ENCODE data around the gene BTG4. TPM values are rescaled to one million over a fixed set of nuclear protein-coding genes. Genes with fewer than 3 reads are reported as not detected.

The BTG4 gene
- total and polyA plus RNA-seq, 9 of the 15 experiments (the other 6 are each of a cell fraction or from before 2014, with no cell fraction given): not detected

DNA sequence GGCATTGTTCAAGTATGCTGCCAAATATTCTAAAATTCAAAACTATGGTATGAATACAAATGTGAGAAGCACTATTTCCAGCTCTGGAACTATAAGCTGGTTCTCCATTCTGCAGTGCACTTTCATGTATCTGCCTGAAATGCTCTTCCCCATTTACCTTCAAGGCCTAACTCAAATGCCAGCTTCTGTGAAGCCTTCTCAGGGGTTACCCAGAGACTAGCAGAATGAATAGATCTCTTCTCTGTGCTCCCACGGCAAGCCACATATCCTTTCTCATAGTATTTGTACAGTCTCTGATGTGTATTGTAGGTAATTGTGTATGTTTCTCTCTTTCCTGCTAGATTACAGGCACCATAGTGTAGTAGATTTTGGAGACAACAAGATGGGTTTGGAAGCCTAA is 6.5 kb upstream of the BTG4 start (continued):
- TF ChIP-seq ARID4B (CRISPR knock-in tag; IDR thresholded peaks at IDR 0.05) (no peak), HSF4 (CRISPR knock-in tag; IDR thresholded peaks at IDR 0.05; ENCODE audit: borderline replicate concordance) (no peak), CHD4 (IDR thresholded peaks at IDR 0.05; ENCODE audit: insufficient read depth, insufficient replicate concordance, low read depth, low read length, poor library complexity, severe bottlenecking) (no peak), TCF3 (CRISPR knock-in tag; IDR thresholded peaks at IDR 0.05) (no peak)

- no peak overlapping the region for H3K27ac ChIP-seq (ENCODE audit: extremely low read depth, low read depth, low read length)
- in situ Hi-C loops (cut with MboI) (no loop called here), intact Hi-C loops (cut with micrococcal nuclease) (no loop called here)
- POLR2A ChIA-PET: no interaction called here
- no peak overlapping the region for H3K4me2 ChIP-seq (ENCODE audit: insufficient read depth, low read length)
- FAIRE-seq (no peak), DNase-seq (ENCODE audit: extremely low read depth in 1 of 4, low spot score in 3 of 4) (no peak), ATAC-seq (no peak)
- H3K9me1 ChIP-seq (ENCODE audit: control insufficient read depth, insufficient read depth, low read length): no peaks in the 10 kb centered on the region
- H3K36me3 ChIP-seq (ENCODE audit: control insufficient read depth, insufficient read depth, low read length): no peaks in the 10 kb centered on the region
- WGBS (ENCODE audit: insufficient coverage, low coverage, missing lambda C conversion rate): 0% methylated on average over 2 of the region's 2 CpGs
- no peaks in the 10 kb centered on the region for H3K79me2 ChIP-seq (ENCODE audit: control insufficient read depth, insufficient read depth, low read length)
- H3K9me3 ChIP-seq (replicated peaks; ENCODE audit: control insufficient read depth, insufficient read depth, low read depth, low read length): no peaks in the 10 kb centered on the region
- CTCF ChIA-PET (ENCODE audit: low intra/inter-chr PET ratio): no interaction called here
- H2AFZ ChIP-seq (ENCODE audit: low read depth, low read length): no peak overlapping the region
- peaks cover 0 to 9% of the 10 kb centered on the region in 2 experiments; a peak in 3 of 5 replicates for H3K4me1 ChIP-seq (replicated peaks in 1 of 2; ENCODE audit: control insufficient read depth in 2 of 2, insufficient read depth in 2 of 2, low read length in 2 of 2)
- peaks cover 11 to 15% of the 10 kb centered on the region in 2 experiments; a peak in 4 of 5 replicates for H3K27me3 ChIP-seq (ENCODE audit: control insufficient read depth in 2 of 2, insufficient read depth in 2 of 2, low read length in 2 of 2)
- no peak for TF ChIP-seq DPF2 (IDR thresholded peaks at IDR 0.05)
- no peak for TF ChIP-seq ZNF232 (CRISPR knock-in tag; IDR thresholded peaks at IDR 0.05)
- no peak for TF ChIP-seq ZBTB17 (CRISPR knock-in tag; IDR thresholded peaks at IDR 0.05)
- no peak for TF ChIP-seq BRCA1 (IDR thresholded peaks at IDR 0.05)
- no peak for TF ChIP-seq BRCA1 (CRISPR knock-in tag; IDR thresholded peaks at IDR 0.05)
- TF ChIP-seq NONO (IDR thresholded peaks at IDR 0.05; ENCODE audit: low read depth in 2 of 2, low read length in 1 of 2): no peak
- TF ChIP-seq ZFP91 (CRISPR knock-in tag; IDR thresholded peaks at IDR 0.05): no peak
- H4K20me1 ChIP-seq (replicated peaks; ENCODE audit: control insufficient read depth, insufficient read depth, low read length): no peaks in the 10 kb centered on the region
- no TSS peak for BruUV-seq (replicated peaks)
- H3K4me3 ChIP-seq: no peak overlapping the region
- H3K9ac ChIP-seq (ENCODE audit: insufficient read depth in 1 of 2, low read depth in 2 of 2, low read length in 2 of 2): no peak overlapping the region
Measured at GRCh38 chr11:111515591-111515990, 3.4 kb upstream of the BTG4 start.

Measured in K562 (cell line).